K562 (cell line): Measurements from ENCODE around the gene FRMPD4.

Experiments
- CHD1 ChIP-seq: fragments of 200-600 bp; sonication (generic); IDR thresholded peaks from one replicate; pipeline ENCODE4 v1.6.1; 2012; ENCODE audit warnings: mild to moderate bottlenecking, moderate library complexity, low read length, inconsistent platforms
- CTCF ChIP-seq, 3 experiments: IDR thresholded peaks in 2 of 3; conservative IDR thresholded peaks in 1 of 3; 2 replicates each; pipeline ENCODE4 v1.5.1; 2011 to 2012; ENCODE audit warnings: low read length in 3 of 3, mild to moderate bottlenecking in 3 of 3, control low read depth in 2 of 3, improper control_type of control experiment in 1 of 3, inconsistent platforms in 1 of 3, low read depth in 1 of 3, mixed read lengths in 1 of 3, moderate library complexity in 1 of 3; ENCODE audit not compliant: insufficient read depth in 2 of 3
- HEY1 ChIP-seq: fragments of 250-450 bp; sonication (Bioruptor Pico); IDR thresholded peaks from 2 replicates; pipeline ENCODE4 v1.5.0; 2020; ENCODE audit warnings: mild to moderate bottlenecking, moderate library complexity, borderline replicate concordance
- MXI1 ChIP-seq: IDR thresholded peaks from 2 replicates; pipeline ENCODE4 v1.6.1; 2011; ENCODE audit warnings: low read depth, mild to moderate bottlenecking, improper control_type of control experiment, low read length
- TAF1 ChIP-seq: IDR thresholded peaks from 2 replicates; pipeline ENCODE4 v1.6.1; 2011; ENCODE audit warnings: mild to moderate bottlenecking, low read length, moderate library complexity; ENCODE audit not compliant: insufficient read depth, control insufficient read depth, severe bottlenecking; ENCODE audit errors: extremely low read depth
- TCF7 ChIP-seq: sonication (generic); IDR thresholded peaks from 2 replicates; pipeline ENCODE4 v1.6.1; 2016; ENCODE audit warnings: antibody characterized with exemption, borderline replicate concordance
- ZBTB33 ChIP-seq: sonication (generic); formaldehyde crosslinking; IDR thresholded peaks from 2 replicates; pipeline ENCODE4 v1.8.1; 2023; ENCODE audit warnings: mild to moderate bottlenecking, missing genetic modification reagents

DNA sequence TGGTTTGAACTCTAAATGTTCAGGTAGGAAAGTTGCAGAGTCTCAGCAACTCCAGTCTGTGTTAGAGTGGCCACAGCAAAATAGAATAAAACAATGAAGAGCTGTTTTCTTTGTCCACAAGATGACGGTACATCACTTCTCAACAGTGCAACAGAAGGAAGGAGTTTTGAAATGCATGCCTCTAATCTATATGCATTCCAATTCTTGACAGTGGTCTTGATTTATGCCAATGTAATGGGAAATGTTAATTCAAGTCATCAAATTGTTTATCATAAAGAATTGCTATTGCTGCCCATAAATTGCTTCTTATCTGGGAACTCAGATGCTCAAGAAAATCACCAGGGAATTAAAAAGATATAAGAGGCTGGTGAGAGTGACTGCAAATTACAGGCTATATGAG is 457.4 kb downstream of the FRMPD4 start:
- TF ChIP-seq TAF1 = no peak
- TF ChIP-seq CTCF (IDR thresholded peaks at IDR 0.05 in 2 of 3, conservative IDR thresholded peaks at IDR 0.05 in 1 of 3; ENCODE audit: insufficient read depth in 2 of 3, low read depth in 1 of 3, low read length in 3 of 3) = no peak
- TF ChIP-seq ZBTB33 (CRISPR knock-in tag) = no peak
- no peak for TF ChIP-seq TCF7
- TF ChIP-seq MXI1 = no peak
- TF ChIP-seq CHD1 = no peak
- no peak for TF ChIP-seq HEY1 (CRISPR knock-in tag)
